Measurements from ENCODE around the gene CRYBG2. TPM values are rescaled to one million over a fixed set of nuclear protein-coding genes. Genes with fewer than 3 reads are reported as not detected.

Gene CRYBG2
- total RNA-seq, 4 donors from 2014 or later: 42.0 to 51.9 (median 51.8) TPM; not detected in 1

GRCh38 chr1:26291433-26291832 is 62.5 kb downstream of the CRYBG2 start:
- DNase-seq: no peak
- TF ChIP-seq CTCF (IDR thresholded peaks at IDR 0.05) (no peak), POLR2A (IDR thresholded peaks at IDR 0.05) (no peak)
- Histone ChIP-seq H3K4me3 (no peak overlapping the region), H3K36me3 (no peaks in the 10 kb centered on the region), H3K9me3 (no peaks in the 10 kb centered on the region), H3K4me1 (peaks cover 0 to 60% (median 47%) of the 10 kb centered on the region in 4 donors), H3K27me3 (no peaks in the 10 kb centered on the region), H3K27ac (peak overlapping the region; percentile 73 to 91 (median 85))

- Histone ChIP-seq H3K27me3 (no peaks in the 10 kb centered on the region), H3K36me3 (no peaks in the 10 kb centered on the region), H3K9me3 (no peaks in the 10 kb centered on the region), H3K27ac (peak overlapping the region; percentile 73 to 91 (median 85)), H3K4me3 (no peak overlapping the region), H3K4me1 (peaks cover 0 to 66% (median 52%) of the 10 kb centered on the region in 4 donors)
- DNase-seq: peak; percentile 49 to 70 (median 64)
- TF ChIP-seq POLR2A (IDR thresholded peaks at IDR 0.05) (no peak), CTCF (IDR thresholded peaks at IDR 0.05) (no peak)
These were observed 63.1 kb downstream of the CRYBG2 start for GRCh38 chr1:26290882-26291261.

- Histone ChIP-seq H3K27me3 (no peaks in the 10 kb centered on the region), H3K36me3 (no peaks in the 10 kb centered on the region), H3K27ac (peak overlapping the region; percentile 73 to 91 (median 85)), H3K4me1 (peaks cover 0 to 71% (median 58%) of the 10 kb centered on the region in 4 donors), H3K9me3 (no peaks in the 10 kb centered on the region), H3K4me3 (no peak overlapping the region)
- TF ChIP-seq CTCF (IDR thresholded peaks at IDR 0.05): no peak
- no peak for TF ChIP-seq POLR2A (IDR thresholded peaks at IDR 0.05)
- peak in 2 of 3 donors; percentile 59 for DNase-seq
These were observed 63.6 kb downstream of the CRYBG2 start for GRCh38 chr1:26290122-26290881.

- H3K4me3 ChIP-seq: no peak overlapping the region
- no peak for TF ChIP-seq POLR2A (IDR thresholded peaks at IDR 0.05)
- no peak for TF ChIP-seq CTCF (IDR thresholded peaks at IDR 0.05)
- H3K4me1 ChIP-seq: peaks cover 0 to 79% (median 67%) of the 10 kb centered on the region in 4 donors
- H3K27me3 ChIP-seq: no peaks in the 10 kb centered on the region
- no peaks in the 10 kb centered on the region for H3K36me3 ChIP-seq
- no peaks in the 10 kb centered on the region for H3K9me3 ChIP-seq
- H3K27ac ChIP-seq: peak overlapping the region; percentile 73 to 91 (median 85)
- peak in 2 of 3 donors; percentile 92 to 93 for DNase-seq
These were observed 64.5 kb downstream of the CRYBG2 start for GRCh38 chr1:26289158-26290059.

- no peak for TF ChIP-seq CTCF (IDR thresholded peaks at IDR 0.05)
- TF ChIP-seq POLR2A (IDR thresholded peaks at IDR 0.05): no peak
- Histone ChIP-seq H3K4me3 (no peak overlapping the region), H3K27me3 (no peaks in the 10 kb centered on the region), H3K36me3 (no peaks in the 10 kb centered on the region), H3K9me3 (no peaks in the 10 kb centered on the region), H3K4me1 (peaks cover 0 to 87% (median 75%) of the 10 kb centered on the region in 4 donors), H3K27ac (peak overlapping the region; percentile 73 to 91 (median 85))
- DNase-seq: peak in 2 of 3 donors; percentile 54 to 75
These were observed 65.5 kb downstream of the CRYBG2 start for GRCh38 chr1:26288311-26288941.

Measured in Peyer's patch (tissue), 4 donors.